Measurements from ENCODE around the gene ATRX. TPM values are rescaled to one million over a fixed set of nuclear protein-coding genes. Genes with fewer than 3 reads are reported as not detected.
"Not testable (repeated sequence)": the region's sequence is repeated elsewhere in the genome, so short reads cannot be mapped to it uniquely, and the experiment has no call there.

Gene ATRX
- total RNA-seq, 1 donor from 2014 or later: 107 TPM

DNA sequence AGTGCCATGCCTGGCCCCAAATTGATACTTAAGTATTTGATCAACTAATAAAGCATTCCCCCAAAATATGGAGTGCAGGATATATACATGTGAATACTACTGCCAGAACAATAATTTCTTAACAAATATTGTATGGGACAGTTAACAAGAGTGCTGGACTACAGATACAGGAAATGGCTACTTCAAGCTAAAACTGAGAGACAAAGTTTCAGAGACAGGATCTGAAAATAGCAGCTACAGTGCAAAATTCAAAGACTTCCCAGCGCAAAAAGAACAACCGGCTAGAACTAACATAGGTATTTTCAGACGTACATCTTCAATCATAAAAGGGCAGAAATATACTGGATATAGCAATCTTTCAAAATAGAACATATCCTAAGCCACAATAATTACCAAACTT is 6.3 kb downstream of the ATRX start:
- TF ChIP-seq POLR2AphosphoS5 (IDR thresholded peaks at IDR 0.05; ENCODE audit: insufficient read depth in 1 of 2, low read depth in 1 of 2) (no peak), POLR2A (IDR thresholded peaks at IDR 0.05) (no peak)
- TF ChIP-seq, protein P1, sequence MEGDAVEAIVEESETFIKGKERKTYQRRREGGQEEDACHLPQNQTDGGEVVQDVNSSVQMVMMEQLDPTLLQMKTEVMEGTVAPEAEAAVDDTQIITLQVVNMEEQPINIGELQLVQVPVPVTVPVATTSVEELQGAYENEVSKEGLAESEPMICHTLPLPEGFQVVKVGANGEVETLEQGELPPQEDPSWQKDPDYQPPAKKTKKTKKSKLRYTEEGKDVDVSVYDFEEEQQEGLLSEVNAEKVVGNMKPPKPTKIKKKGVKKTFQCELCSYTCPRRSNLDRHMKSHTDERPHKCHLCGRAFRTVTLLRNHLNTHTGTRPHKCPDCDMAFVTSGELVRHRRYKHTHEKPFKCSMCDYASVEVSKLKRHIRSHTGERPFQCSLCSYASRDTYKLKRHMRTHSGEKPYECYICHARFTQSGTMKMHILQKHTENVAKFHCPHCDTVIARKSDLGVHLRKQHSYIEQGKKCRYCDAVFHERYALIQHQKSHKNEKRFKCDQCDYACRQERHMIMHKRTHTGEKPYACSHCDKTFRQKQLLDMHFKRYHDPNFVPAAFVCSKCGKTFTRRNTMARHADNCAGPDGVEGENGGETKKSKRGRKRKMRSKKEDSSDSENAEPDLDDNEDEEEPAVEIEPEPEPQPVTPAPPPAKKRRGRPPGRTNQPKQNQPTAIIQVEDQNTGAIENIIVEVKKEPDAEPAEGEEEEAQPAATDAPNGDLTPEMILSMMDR (IDR thresholded peaks at IDR 0.05): no peak
- Histone ChIP-seq H3K9me3 (no peaks in the 10 kb centered on the region), H3K4me1 (peaks cover 6% of the 10 kb centered on the region), H3K36me3 (no peaks in the 10 kb centered on the region), H3K27ac (no peak overlapping the region), H3K4me3 (no peak overlapping the region), H3K27me3 (no peaks in the 10 kb centered on the region)
- DNase-seq (ENCODE audit: extremely low spot score in 2 of 2): no peak
- intact Hi-C loops (cut with DNase I): no loop called here

DNA sequence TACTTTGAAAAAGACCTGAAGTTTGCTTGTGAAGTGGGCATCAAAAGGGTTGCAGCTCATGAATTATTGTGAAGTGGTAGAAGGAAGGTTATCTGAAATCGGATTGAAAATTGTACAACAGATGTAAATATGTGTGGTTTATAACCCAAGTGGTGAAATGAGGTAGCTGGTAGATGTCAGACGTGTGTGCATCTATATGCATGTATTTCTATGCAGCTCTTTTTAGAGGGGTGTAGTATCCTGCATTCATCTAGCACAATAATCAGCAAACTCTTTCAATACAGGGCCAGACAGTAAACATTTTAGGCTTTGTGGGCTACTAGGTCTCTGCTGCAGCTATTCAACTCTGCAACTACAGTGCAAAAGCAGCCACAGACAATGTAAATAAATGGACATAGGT is 9.4 kb downstream of the ATRX start:
- Histone ChIP-seq H3K36me3 (no peaks in the 10 kb centered on the region), H3K9me3 (no peaks in the 10 kb centered on the region), H3K27me3 (no peaks in the 10 kb centered on the region), H3K4me1 (no peaks in the 10 kb centered on the region), H3K4me3 (no peak overlapping the region), H3K27ac (no peak overlapping the region)
- TF ChIP-seq POLR2AphosphoS5 (IDR thresholded peaks at IDR 0.05; ENCODE audit: insufficient read depth in 1 of 2, low read depth in 1 of 2) (no peak), POLR2A (IDR thresholded peaks at IDR 0.05) (no peak)
- TF ChIP-seq, protein P1 (IDR thresholded peaks at IDR 0.05): no peak
- no peak for DNase-seq (ENCODE audit: extremely low spot score in 2 of 2)
- intact Hi-C loops (cut with DNase I): no loop called here

DNA sequence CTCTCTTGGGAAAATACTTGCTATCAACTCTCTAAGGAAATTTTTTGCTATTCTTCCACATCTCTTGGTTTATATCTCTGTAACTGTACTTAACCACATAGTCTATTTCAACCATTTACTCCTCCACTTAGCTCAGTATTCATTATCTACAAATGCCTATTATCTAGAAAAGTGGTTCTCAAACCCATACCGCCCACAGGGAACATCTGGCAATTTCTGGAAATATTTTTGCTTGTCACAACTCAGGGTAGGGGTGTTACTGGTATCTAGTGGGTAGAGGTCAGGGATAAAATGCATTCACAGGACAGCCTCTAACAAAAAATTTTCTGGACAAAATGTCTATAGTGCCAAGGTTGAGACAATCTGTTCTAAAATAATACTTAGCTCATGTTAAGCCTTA is 14.4 kb downstream of the ATRX start:
- H3K36me3 ChIP-seq: no peaks in the 10 kb centered on the region
- no peak for DNase-seq (ENCODE audit: extremely low spot score in 2 of 2)
- intact Hi-C loops (cut with DNase I): no loop called here
- H3K27ac ChIP-seq: no peak overlapping the region
- H3K9me3 ChIP-seq: no peaks in the 10 kb centered on the region
- no peaks in the 10 kb centered on the region for H3K27me3 ChIP-seq
- peaks cover 8% of the 10 kb centered on the region for H3K4me1 ChIP-seq
- H3K4me3 ChIP-seq: no peak overlapping the region
- TF ChIP-seq POLR2AphosphoS5 (IDR thresholded peaks at IDR 0.05; ENCODE audit: insufficient read depth in 1 of 2, low read depth in 1 of 2) (no peak), POLR2A (IDR thresholded peaks at IDR 0.05) (no peak)
- TF ChIP-seq, protein P1 (IDR thresholded peaks at IDR 0.05): no peak

DNA sequence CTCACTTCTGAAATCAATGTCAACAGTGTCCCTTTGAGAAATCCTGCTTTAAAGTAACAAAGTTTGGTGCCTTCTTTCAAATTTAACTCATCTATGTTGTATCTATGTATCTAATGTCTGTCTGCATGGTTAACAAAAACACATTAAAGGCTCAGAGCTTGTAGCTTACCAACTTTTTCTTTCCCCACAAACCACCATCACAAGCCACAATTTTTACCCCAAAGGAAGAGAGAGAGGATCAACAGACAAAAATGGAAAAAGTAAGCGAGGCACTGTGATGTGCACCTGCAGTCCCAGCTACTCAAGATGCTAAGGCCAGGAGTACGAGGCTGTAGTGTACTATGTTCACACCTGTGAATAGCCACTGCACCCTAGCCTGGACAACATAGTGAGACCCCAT is 17.2 kb downstream of the ATRX start:
- intact Hi-C loops (cut with DNase I): no loop called here
- no peak overlapping the region for H3K27ac ChIP-seq
- H3K4me1 ChIP-seq: peaks cover 8% of the 10 kb centered on the region
- no peak for DNase-seq (ENCODE audit: extremely low spot score in 2 of 2)
- H3K27me3 ChIP-seq: no peaks in the 10 kb centered on the region
- no peaks in the 10 kb centered on the region for H3K9me3 ChIP-seq
- H3K36me3 ChIP-seq: no peaks in the 10 kb centered on the region
- TF ChIP-seq POLR2AphosphoS5 (IDR thresholded peaks at IDR 0.05; ENCODE audit: insufficient read depth in 1 of 2, low read depth in 1 of 2): no peak
- no peak for TF ChIP-seq POLR2A (IDR thresholded peaks at IDR 0.05)
- TF ChIP-seq, protein P1 (IDR thresholded peaks at IDR 0.05): no peak
- no peak overlapping the region for H3K4me3 ChIP-seq

DNA sequence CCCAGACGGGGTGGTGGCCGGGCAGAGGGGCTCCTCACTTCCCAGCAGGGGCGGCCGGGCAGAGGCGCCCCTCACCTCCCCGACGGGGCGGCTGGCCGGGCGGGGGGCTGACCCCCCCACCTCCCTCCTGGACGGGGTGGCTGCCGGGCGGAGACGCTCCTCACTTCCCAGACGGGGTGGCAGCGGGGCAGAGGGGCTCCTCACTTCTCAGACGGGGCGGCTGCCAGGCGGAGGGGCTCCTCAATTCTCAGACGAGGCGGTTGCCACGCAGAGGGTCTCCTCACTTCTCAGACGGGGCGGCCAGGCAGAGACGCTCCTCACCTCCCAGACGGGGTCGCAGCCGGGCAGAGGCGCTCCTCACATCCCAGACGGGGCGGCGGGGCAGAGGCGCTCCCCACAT is 19.8 kb downstream of the ATRX start:
- H3K4me3 ChIP-seq; H3K9me3 ChIP-seq; H3K36me3 ChIP-seq; intact Hi-C loops (cut with DNase I); H3K27me3 ChIP-seq; H3K4me1 ChIP-seq; H3K27ac ChIP-seq; DNase-seq (ENCODE audit: extremely low spot score in 2 of 2): not testable (repeated sequence)

DNA sequence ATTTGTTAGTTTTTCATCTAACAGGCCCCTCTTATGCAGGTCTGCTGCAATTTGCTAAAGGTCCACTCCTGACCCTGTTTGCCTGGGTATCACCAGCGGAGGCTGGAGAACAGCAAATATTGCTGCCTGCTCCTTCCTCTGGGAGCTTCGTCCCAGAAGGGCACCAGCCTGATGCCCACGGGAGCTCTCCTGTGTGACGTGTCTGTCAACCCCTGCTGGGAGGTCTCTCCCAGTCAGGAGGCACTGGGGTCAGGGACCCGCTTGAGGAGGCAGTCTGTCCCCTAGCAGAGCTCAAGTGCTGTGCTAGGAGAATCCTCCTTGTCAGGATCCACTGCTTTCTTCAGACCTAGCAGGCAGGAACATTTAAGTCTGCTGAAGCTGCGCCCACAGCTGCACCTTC is 30.5 kb downstream of the ATRX start:
- H3K4me3 ChIP-seq: no peak overlapping the region
- H3K4me1 ChIP-seq: no peaks in the 10 kb centered on the region
- no peaks in the 10 kb centered on the region for H3K9me3 ChIP-seq
- H3K27ac ChIP-seq: no peak overlapping the region
- no peak for DNase-seq (ENCODE audit: extremely low spot score in 2 of 2)
- H3K36me3 ChIP-seq: no peaks in the 10 kb centered on the region
- no peaks in the 10 kb centered on the region for H3K27me3 ChIP-seq
- TF ChIP-seq, protein P1 (IDR thresholded peaks at IDR 0.05): no peak
- TF ChIP-seq POLR2AphosphoS5 (IDR thresholded peaks at IDR 0.05; ENCODE audit: insufficient read depth in 1 of 2, low read depth in 1 of 2): no peak
- no peak for TF ChIP-seq POLR2A (IDR thresholded peaks at IDR 0.05)
- intact Hi-C loops (cut with DNase I): no loop called here

DNA sequence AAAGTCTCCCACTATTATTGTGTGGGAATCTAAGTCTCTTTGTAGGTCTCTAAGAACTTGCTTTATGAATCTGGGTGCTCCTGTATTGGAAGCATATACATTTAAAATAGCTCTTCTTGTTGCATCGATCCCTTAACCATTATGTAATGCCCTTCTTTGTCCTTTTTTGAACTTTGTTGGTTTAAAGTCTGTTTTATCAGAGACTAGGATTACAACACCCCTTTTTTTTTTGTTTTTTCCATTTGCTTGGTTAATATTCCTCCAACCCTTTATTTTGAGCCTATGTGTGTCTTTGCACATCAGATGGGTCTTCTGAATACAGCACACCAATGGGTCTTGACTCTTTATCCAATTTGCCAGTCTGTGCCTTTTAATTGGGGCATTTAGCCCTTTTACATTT is 32.1 kb downstream of the ATRX start:
- H3K9me3 ChIP-seq; H3K27ac ChIP-seq; DNase-seq (ENCODE audit: extremely low spot score in 2 of 2); intact Hi-C loops (cut with DNase I); H3K4me1 ChIP-seq; H3K27me3 ChIP-seq; H3K4me3 ChIP-seq; H3K36me3 ChIP-seq: not testable (repeated sequence)
